NCI-H1436 (cell line): Measurements from ENCODE around the gene DAGLB.
"Not testable (repeated sequence)": the region's sequence is repeated elsewhere in the genome, so short reads cannot be mapped to it uniquely, and the experiment has no call there.

Source experiments
- DNase-seq: peaks from one replicate; lab custom pipeline; 2025; lab: John Stamatoyannopoulos, UW

DAGLB gene

DNA sequence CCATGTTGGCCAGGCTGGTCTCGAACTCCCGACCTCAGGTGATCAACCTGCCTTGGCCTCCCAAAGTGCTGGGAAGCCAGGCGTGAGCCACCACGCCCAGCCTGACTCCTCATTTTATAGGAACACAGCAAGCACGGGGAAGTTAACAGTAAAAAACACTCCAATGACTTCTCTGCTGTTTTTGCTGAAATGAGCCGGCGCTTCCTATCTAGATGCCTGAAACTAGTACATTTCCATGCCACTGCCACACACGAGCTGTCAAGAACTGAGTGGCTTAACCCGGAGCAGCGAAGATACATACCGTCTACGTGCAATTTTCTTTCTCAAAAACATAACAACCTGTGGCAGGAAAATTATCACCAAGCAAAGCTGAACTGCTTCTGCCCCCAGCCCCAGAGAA, 16.8 kb downstream of the DAGLB start:
- no peak for DNase-seq

- DNase-seq: no peak
Observed at GRCh38 chr7:6430271-6430940, 17.3 kb downstream of the DAGLB start.

DNA sequence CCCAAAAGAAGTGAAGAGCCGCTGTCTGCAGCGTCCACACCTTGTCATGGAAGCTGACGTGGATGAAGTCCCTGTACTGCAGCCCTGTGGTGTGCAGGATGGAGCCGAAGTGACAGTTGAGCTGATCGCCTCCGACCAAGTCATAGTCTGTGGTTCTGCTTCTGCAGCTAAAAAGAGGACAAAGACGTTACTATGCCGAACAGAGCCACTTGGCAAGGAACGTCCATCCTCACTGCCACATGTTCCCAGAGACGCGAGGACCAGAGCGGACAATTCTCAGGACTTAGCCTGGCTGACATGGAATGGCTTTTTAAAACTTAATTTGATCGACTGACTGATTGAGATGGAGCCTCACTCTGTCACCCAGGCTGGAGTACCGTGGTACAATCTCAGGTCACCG, 21.8 kb downstream of the DAGLB start:
- no peak for DNase-seq

GRCh38 chr7:6423942-6424701, 23.6 kb downstream of the DAGLB start:
- DNase-seq: no peak

GRCh38 chr7:6422926-6423632, 24.7 kb downstream of the DAGLB start:
- DNase-seq: no peak

DNA sequence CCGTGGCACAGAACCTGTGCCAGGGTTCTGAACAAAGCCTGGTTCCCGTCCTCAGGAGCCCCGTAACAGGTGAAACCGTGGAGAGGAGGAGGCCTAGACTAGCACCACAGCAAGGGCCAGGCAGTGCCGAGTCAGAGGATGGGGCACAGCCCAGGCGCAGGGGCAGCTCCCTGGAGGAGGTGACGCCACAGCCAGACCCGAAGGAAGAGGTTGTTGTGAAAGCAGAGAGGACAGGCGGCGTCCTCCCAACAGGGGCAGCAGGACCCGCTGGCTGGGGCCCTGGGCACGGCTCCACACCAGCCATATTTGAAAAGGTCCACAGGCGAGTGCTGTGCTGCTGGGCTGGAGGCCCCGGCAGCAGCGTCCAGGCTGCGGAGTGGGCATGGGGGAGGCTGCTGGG, 25.7 kb downstream of the DAGLB start:
- DNase-seq: no peak

DNA sequence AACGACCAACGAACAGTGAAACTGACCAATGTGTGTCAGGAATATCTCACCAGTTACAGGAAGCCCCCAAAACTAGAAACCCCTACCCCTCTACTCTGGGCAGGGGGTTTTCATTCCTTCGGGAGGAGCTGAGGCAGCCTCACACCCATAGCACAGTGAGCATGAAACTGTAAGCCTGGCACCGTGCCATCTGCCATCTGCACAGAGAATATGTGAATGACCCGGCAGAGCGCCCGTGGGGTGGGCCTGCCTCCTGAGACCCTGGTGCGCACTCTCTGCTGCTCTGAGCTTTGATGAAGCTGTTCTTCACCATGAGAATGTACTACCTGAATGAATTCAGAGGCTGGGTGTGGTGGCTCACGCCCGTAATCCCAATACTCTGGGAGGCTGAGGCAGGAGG, 27.1 kb downstream of the DAGLB start:
- DNase-seq: no peak

DNA sequence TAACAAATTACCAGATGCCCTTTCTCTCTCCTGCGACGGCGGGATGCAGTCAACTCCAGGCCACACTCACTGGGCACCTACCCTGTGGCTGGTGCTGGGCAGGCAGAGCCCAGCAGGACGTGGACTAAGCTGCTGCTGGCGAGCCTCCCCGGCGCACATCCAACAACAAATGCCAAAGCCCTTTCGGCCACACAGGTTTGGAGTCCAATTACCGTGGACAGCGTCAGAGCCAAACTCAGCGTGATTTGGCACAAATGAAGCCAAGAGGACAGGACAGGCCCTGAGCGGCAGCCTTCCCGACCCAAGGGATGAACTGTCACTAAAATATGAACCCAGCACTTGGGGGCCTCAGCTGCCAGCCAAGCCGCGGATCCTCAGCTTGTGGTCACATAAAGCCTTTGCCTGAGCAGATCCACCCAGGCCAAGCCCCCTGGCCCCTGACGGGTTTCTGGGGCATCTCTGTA, 28.4 kb downstream of the DAGLB start:
- no peak for DNase-seq

- DNase-seq: no peak
Observed at GRCh38 chr7:6417408-6417807, 30.3 kb downstream of the DAGLB start.

DNA sequence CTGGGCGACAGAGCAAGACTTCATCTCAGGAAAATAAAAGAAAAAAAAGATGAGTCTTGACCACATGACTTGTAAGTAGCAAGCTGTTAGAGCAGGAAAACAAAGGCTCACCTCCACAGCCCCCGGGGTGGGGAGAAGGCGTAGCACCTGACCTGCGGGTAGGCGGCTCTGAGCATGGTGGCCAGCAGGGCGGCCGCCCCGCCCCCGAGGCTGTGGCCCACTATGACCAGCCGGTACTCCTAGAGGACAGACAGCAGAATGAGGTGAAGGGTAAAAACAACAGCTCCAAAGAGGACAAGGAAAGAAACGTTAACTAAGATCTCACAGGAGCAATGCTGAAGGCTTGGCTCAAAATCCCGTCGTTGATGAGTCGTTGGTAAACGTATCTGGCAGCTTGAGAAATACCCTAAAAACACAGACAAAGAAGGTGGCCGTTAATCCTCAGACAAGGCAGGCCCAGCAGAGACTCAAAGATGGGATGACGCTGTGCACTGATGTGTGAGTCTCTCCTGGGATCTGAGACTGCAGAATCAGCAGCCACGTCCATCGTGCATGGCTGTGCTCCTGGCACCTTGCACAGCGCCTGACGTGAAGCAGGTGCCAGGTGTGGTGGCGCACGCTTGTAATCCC, 31.1 kb downstream of the DAGLB start:
- DNase-seq: no peak

- no peak for DNase-seq
Observed at GRCh38 chr7:6413637-6414036, 34.1 kb downstream of the DAGLB start.

GRCh38 chr7:6409944-6410693, 37.6 kb downstream of the DAGLB start:
- no peak for DNase-seq

- DNase-seq: no peak
Observed at GRCh38 chr7:6409091-6409490, 38.7 kb downstream of the DAGLB start.

DNA sequence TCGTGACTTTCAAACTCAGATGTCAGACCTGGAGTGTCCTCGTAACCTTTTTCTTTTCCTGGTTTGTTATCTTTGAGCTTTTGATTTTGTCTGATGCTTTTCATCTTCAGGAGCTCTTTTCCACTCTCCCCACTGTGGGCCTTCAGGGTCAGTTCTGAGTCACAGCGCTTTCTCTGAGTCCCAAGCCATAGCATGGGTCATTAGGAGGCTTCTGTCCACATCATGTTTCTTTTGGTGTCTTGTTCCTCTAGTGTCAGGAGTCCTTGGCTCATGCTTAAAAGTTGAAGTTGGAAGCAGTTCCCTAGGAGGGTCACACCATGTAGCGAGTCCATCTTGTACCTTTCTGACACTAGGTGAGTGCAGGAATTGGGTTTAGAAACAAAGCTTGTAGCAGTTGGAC, 40.3 kb downstream of the DAGLB start:
- DNase-seq: no peak

- DNase-seq: no peak
Observed at GRCh38 chr7:6406121-6406520, 41.6 kb downstream of the DAGLB start.

DNA sequence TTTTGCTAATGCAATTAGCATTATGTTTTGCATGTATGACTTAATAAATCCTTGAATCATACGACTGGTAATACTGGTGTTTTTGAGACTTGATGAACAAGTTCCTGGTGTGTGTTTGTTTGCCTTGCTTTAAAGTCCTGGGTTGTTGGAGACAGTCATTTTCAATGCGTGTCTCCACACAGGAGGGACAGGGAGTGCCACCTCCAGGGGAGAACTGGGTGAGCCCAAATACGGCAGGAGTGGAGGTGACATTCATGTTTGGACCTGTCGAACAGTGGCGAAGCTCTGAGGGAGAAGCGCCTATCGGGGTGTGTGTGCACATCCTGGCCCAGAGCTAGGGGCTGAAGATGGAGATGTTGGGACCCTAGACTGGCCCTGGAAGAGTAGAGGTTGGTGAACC, 43.8 kb downstream of the DAGLB start:
- no peak for DNase-seq

DNA sequence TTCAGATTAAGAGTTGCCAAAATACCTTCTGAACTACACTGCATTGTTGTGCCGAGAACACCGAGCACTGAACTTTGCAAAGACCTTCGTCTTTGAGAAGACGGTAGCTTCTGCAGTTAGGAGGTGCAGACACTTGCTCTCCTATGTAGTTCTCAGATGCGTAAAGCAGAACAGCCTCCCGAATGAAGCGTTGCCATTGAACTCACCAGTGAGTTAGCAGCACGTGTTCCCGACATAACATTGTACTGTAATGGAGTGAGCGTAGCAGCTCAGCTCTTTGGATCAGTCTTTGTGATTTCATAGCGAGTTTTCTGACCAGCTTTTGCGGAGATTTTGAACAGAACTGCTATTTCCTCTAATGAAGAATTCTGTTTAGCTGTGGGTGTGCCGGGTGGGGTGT, 45.0 kb downstream of the DAGLB start:
- DNase-seq: no peak

GRCh38 chr7:6402041-6402440, 45.7 kb downstream of the DAGLB start:
- no peak for DNase-seq

GRCh38 chr7:6401536-6401935, 46.2 kb downstream of the DAGLB start:
- no peak for DNase-seq

DNA sequence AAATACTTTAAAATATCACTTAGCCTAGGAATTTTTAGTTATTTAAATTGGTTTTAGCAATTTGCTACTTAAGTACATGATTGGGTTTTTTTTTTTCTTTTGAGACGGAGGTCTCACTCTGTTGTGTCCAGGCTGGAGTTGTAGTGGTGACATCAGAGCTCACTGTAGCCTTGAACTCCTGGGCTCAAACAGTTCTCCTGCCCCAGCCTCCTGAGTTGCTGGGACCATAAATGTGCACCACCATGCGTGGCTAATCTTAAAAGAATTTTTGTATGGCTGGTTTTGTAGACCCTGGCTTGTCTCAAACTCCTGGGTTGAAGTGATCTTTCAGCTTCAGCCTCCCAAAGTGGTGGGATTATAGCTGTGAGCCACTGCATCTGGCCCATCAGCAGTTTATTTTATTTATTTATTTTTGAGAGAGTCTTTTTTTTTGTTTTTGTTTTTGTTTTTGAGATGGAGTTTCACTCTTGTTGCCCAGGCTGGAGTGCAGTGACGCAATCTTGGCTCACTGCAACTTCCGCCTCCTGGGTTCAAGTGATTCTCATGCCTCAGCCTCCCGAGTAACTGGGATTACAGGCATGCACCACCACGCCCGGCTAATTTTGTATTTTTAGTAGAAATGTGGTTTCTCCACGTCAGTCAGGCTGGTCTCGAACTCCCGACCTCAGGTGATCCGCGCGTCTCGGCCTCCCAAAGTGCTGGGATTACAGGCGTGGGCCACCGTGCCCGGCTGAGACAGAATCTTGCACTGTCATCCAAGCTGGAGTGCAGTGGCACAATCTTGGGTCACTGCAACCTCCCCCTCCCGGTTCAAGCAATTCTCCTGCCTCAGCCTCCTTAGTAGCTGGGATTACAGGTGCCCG, 47.3 kb downstream of the DAGLB start:
- DNase-seq: not testable (repeated sequence)

DNA sequence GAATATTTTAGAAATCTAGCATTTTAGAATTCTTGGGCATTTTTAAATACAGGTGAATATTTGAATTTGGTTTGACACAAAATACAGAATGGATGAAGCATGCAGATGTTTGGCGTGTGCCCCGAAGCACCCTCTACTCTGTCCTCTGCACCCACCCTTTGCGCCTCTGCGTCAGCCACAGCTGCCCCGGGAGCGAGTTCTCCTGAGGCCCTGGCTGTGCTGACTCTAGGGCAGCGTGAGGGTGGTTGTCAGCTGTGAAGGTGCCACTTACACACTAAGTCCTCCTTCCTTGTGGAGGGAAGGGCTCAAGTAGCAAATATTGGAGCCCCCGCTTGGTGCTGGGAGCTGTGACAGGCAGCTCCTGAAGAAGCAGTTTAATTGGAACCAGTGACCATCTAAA, 48.4 kb downstream of the DAGLB start:
- DNase-seq: no peak
